Loucy (cell line): Measurements from ENCODE around the gene PCDHGA2.

Experiments
- H2AFZ ChIP-seq: fragments of 200-600 bp; sonication (generic); 2 replicates; pipeline ENCODE4 v1.6.0; 2016; ENCODE audit warnings: antibody characterized with exemption, mild to moderate bottlenecking, low read length, moderate library complexity
- H3F3A ChIP-seq: fragments of 200-600 bp; 2 replicates; pipeline ENCODE4 v1.6.0; 2016; ENCODE audit warnings: antibody characterized with exemption, low read depth, mild to moderate bottlenecking
- H3K27me3 ChIP-seq: fragments of 200-600 bp; sonication (generic); 2 replicates; pipeline ENCODE4 v1.6.1; 2014; ENCODE audit warnings: low read length, mild to moderate bottlenecking; ENCODE audit not compliant: insufficient read depth, poor library complexity, severe bottlenecking
- H3K36me3 ChIP-seq: fragments of 200-600 bp; sonication (generic); 2 replicates; pipeline ENCODE4 v1.6.1; 2016; ENCODE audit warnings: low read length; ENCODE audit not compliant: insufficient read depth
- H3K4me1 ChIP-seq: fragments of 200-600 bp; sonication (generic); 2 replicates; pipeline ENCODE4 v1.5.1; 2014; ENCODE audit warnings: low read length, mild to moderate bottlenecking; ENCODE audit not compliant: insufficient read depth, poor library complexity, severe bottlenecking
- H3K4me2 ChIP-seq: fragments of 200-600 bp; sonication (generic); 2 replicates; pipeline ENCODE4 v1.6.0; 2014; ENCODE audit warnings: antibody characterized with exemption, low read length, low read depth, mild to moderate bottlenecking; ENCODE audit not compliant: poor library complexity, severe bottlenecking
- H3K4me3 ChIP-seq: fragments of 200-600 bp; sonication (generic); 2 replicates; pipeline ENCODE4 v1.5.1; 2014; ENCODE audit warnings: low read length, mild to moderate bottlenecking, mixed read lengths; ENCODE audit not compliant: poor library complexity, severe bottlenecking
- H3K79me2 ChIP-seq: fragments of 200-600 bp; sonication (generic); 2 replicates; pipeline ENCODE4 v1.6.1; 2014; ENCODE audit warnings: low read length; ENCODE audit not compliant: insufficient read depth
- H3K9ac ChIP-seq: fragments of 200-600 bp; sonication (generic); 2 replicates; pipeline ENCODE4 v1.6.0; 2014; ENCODE audit warnings: mild to moderate bottlenecking, low read depth, low read length, moderate library complexity; ENCODE audit not compliant: poor library complexity, severe bottlenecking
- H3K9me2 ChIP-seq: fragments of 200-600 bp; sonication (generic); replicated peaks from 2 replicates; pipeline ENCODE4 v1.6.1; 2016; ENCODE audit warnings: low read depth, low read length, mixed read lengths
- H3K9me3 ChIP-seq: fragments of 200-600 bp; sonication (generic); 2 replicates; pipeline ENCODE4 v1.6.1; 2014; ENCODE audit warnings: mild to moderate bottlenecking, antibody characterized with exemption, low read length, low read depth; ENCODE audit not compliant: insufficient read depth
- H4K20me1 ChIP-seq: fragments of 200-600 bp; sonication (generic); 2 replicates; pipeline ENCODE4 v1.6.0; 2014; ENCODE audit warnings: antibody characterized with exemption, low read length, mild to moderate bottlenecking; ENCODE audit not compliant: insufficient read depth, poor library complexity, severe bottlenecking
- CTCF ChIP-seq: fragments of 200-600 bp; sonication (generic); conservative IDR thresholded peaks from 2 replicates; pipeline ENCODE4 v1.5.1; 2014; ENCODE audit warnings: mild to moderate bottlenecking, antibody characterized with exemption, low read length
- EZH2phosphoT487 ChIP-seq: fragments of 200-600 bp; IDR thresholded peaks from 2 replicates; pipeline ENCODE4 v1.6.1; 2018; ENCODE audit warnings: antibody characterized with exemption, mild to moderate bottlenecking, moderate library complexity, borderline replicate concordance

Gene PCDHGA2

GRCh38 chr5:141369994-141370848 lies 31.7 kb downstream of the PCDHGA2 start, which contains the start of gene PCDHGB3:
Gene PCDHGB3, plus strand, starts transcription at chr5:141370242. Its CDS starts 153 bp downstream, at chr5:141370395.
- Histone ChIP-seq H3K79me2 (no peaks in the 10 kb centered on the region), H3K9me3 (peaks cover 2% of the 10 kb centered on the region; the same call in 1 of the 2 replicates), H3K4me1 (no peaks in the 10 kb centered on the region), H3K27me3 (no peaks in the 10 kb centered on the region), H4K20me1 (no peaks in the 10 kb centered on the region), H2AFZ (no peak within 1 kb of the TSS), H3K4me2 (no peak within 1 kb of the TSS), H3K9ac (no peak within 1 kb of the TSS), H3K36me3 (no peaks in the 10 kb centered on the region), H3K9me2 (no peaks in the 10 kb centered on the region), H3F3A (no peaks in the 10 kb centered on the region), H3K4me3 (no peak within 1 kb of the TSS)
- no peak for TF ChIP-seq CTCF
- no peak for TF ChIP-seq EZH2phosphoT487

DNA sequence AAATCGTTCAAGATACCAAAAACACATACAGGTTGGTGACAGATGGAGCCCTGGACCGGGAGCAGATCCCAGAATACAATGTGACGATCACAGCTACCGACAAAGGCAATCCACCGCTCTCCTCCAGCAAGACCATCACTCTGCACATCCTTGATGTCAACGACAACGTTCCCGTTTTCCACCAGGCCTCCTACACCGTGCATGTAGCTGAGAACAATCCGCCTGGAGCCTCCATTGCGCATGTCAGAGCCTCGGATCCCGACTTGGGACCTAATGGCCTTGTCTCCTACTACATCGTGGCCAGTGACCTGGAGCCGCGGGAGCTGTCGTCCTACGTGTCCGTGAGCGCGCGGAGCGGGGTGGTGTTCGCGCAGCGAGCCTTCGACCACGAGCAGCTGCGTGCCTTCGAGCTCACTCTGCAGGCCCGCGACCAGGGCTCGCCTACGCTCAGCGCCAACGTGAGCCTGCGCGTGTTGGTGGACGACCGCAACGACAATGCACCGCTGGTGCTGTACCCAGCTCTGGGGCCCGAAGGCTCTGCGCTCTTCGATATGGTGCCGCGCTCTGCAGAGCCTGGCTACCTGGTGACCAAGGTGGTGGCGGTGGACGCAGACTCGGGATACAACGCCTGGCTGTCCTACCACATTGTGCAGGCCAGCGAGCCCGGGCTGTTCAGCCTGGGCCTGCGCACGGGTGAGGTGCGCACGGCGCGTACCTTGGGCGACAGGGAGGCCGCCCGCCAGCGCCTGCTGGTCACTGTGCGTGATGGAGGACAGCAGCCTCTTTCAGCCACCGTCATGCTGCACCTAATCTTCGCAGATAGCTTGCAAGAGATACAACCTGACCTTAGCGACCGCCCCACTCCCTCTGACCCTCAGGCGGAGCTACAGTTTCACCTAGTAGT lies 33.3 kb downstream of the PCDHGA2 start:
- no peaks in the 10 kb centered on the region for H3F3A ChIP-seq
- peaks cover 2% of the 10 kb centered on the region; the same call in 1 of the 2 replicates for H3K9me3 ChIP-seq
- H2AFZ ChIP-seq: no peak overlapping the region
- H3K4me3 ChIP-seq: no peak overlapping the region
- H3K27me3 ChIP-seq: no peaks in the 10 kb centered on the region
- H3K36me3 ChIP-seq: no peaks in the 10 kb centered on the region
- no peak overlapping the region for H3K4me2 ChIP-seq
- no peaks in the 10 kb centered on the region for H3K9me2 ChIP-seq
- no peaks in the 10 kb centered on the region for H4K20me1 ChIP-seq
- TF ChIP-seq CTCF (no peak), EZH2phosphoT487 (no peak)
- no peaks in the 10 kb centered on the region for H3K4me1 ChIP-seq
- H3K9ac ChIP-seq: no peak overlapping the region
- H3K79me2 ChIP-seq: no peaks in the 10 kb centered on the region

GRCh38 chr5:141373673-141374317 lies 35.2 kb downstream of the PCDHGA2 start, which contains the start of gene PCDHGA6:
Gene PCDHGA6, plus strand, starts transcription at chr5:141373891. Its CDS starts 193 bp downstream, at chr5:141374084.
- H3K9me3 ChIP-seq: peaks cover 2% of the 10 kb centered on the region; the same call in 1 of the 2 replicates
- H3K27me3 ChIP-seq: no peaks in the 10 kb centered on the region
- TF ChIP-seq EZH2phosphoT487 (no peak), CTCF (no peak)
- no peaks in the 10 kb centered on the region for H3K9me2 ChIP-seq
- no peak within 1 kb of the TSS for H3K4me2 ChIP-seq
- H3K79me2 ChIP-seq: no peaks in the 10 kb centered on the region
- no peaks in the 10 kb centered on the region for H3K4me1 ChIP-seq
- H3K9ac ChIP-seq: no peak within 1 kb of the TSS
- no peak within 1 kb of the TSS for H2AFZ ChIP-seq
- no peaks in the 10 kb centered on the region for H3K36me3 ChIP-seq
- H4K20me1 ChIP-seq: no peaks in the 10 kb centered on the region
- H3K4me3 ChIP-seq: no peak within 1 kb of the TSS
- no peaks in the 10 kb centered on the region for H3F3A ChIP-seq
